ENCODE results near the gene INIP.

DNA sequence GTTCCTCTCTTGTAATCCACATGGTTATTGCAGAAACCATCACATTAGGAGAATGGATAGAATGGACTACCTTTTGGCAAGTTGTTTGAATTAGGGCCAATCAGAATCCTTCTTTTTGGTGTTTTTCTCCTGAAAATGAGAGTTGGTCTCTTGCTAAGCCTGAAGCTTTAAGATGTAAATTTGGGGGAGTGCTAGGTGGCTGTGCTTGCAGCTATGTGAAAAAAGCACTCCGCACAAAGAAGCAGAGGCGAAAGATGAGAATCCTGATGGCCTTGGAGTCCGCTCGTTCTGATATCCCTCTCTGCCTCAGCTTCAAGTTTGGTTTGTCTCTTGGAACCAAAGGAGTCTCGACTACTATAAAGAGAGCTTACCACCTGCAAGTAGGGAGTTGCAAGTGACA is 63.6 kb downstream of the INIP start:
- TF ChIP-seq EZH2phosphoT487 (IDR thresholded peaks at IDR 0.05; ENCODE audit: unreplicated experiment) (no peak), ZNF331 (CRISPR knock-in tag; IDR thresholded peaks at IDR 0.05; ENCODE audit: low read depth) (no peak), JUNB (IDR thresholded peaks at IDR 0.05; ENCODE audit: unreplicated experiment) (no peak), EZH2 (IDR thresholded peaks at IDR 0.05; ENCODE audit: low read depth, unreplicated experiment) (no peak), POLR2AphosphoS5 (IDR thresholded peaks at IDR 0.05; ENCODE audit: low read depth) (no peak), NANOG (IDR thresholded peaks at IDR 0.05; ENCODE audit: borderline replicate concordance) (no peak; the same call in 1 of the 2 replicates), CREB1 (CRISPR knock-in tag; IDR thresholded peaks at IDR 0.05; ENCODE audit: low read depth) (no peak), ZNF114 (CRISPR knock-in tag; IDR thresholded peaks at IDR 0.05) (no peak), STAT1 (IDR thresholded peaks at IDR 0.05; ENCODE audit: unreplicated experiment) (no peak)
- TF ChIP-seq, protein P1, sequence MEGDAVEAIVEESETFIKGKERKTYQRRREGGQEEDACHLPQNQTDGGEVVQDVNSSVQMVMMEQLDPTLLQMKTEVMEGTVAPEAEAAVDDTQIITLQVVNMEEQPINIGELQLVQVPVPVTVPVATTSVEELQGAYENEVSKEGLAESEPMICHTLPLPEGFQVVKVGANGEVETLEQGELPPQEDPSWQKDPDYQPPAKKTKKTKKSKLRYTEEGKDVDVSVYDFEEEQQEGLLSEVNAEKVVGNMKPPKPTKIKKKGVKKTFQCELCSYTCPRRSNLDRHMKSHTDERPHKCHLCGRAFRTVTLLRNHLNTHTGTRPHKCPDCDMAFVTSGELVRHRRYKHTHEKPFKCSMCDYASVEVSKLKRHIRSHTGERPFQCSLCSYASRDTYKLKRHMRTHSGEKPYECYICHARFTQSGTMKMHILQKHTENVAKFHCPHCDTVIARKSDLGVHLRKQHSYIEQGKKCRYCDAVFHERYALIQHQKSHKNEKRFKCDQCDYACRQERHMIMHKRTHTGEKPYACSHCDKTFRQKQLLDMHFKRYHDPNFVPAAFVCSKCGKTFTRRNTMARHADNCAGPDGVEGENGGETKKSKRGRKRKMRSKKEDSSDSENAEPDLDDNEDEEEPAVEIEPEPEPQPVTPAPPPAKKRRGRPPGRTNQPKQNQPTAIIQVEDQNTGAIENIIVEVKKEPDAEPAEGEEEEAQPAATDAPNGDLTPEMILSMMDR (conservative IDR thresholded peaks at IDR 0.05; ENCODE audit: low read depth in 2 of 2), result no peak
- TF ChIP-seq, protein P2, sequence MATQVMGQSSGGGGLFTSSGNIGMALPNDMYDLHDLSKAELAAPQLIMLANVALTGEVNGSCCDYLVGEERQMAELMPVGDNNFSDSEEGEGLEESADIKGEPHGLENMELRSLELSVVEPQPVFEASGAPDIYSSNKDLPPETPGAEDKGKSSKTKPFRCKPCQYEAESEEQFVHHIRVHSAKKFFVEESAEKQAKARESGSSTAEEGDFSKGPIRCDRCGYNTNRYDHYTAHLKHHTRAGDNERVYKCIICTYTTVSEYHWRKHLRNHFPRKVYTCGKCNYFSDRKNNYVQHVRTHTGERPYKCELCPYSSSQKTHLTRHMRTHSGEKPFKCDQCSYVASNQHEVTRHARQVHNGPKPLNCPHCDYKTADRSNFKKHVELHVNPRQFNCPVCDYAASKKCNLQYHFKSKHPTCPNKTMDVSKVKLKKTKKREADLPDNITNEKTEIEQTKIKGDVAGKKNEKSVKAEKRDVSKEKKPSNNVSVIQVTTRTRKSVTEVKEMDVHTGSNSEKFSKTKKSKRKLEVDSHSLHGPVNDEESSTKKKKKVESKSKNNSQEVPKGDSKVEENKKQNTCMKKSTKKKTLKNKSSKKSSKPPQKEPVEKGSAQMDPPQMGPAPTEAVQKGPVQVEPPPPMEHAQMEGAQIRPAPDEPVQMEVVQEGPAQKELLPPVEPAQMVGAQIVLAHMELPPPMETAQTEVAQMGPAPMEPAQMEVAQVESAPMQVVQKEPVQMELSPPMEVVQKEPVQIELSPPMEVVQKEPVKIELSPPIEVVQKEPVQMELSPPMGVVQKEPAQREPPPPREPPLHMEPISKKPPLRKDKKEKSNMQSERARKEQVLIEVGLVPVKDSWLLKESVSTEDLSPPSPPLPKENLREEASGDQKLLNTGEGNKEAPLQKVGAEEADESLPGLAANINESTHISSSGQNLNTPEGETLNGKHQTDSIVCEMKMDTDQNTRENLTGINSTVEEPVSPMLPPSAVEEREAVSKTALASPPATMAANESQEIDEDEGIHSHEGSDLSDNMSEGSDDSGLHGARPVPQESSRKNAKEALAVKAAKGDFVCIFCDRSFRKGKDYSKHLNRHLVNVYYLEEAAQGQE (IDR thresholded peaks at IDR 0.05; ENCODE audit: unreplicated experiment), result no peak
- TF ChIP-seq, protein P3, sequence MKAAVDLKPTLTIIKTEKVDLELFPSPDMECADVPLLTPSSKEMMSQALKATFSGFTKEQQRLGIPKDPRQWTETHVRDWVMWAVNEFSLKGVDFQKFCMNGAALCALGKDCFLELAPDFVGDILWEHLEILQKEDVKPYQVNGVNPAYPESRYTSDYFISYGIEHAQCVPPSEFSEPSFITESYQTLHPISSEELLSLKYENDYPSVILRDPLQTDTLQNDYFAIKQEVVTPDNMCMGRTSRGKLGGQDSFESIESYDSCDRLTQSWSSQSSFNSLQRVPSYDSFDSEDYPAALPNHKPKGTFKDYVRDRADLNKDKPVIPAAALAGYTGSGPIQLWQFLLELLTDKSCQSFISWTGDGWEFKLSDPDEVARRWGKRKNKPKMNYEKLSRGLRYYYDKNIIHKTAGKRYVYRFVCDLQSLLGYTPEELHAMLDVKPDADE (IDR thresholded peaks at IDR 0.05), result no peak
- TF ChIP-seq, protein P4, sequence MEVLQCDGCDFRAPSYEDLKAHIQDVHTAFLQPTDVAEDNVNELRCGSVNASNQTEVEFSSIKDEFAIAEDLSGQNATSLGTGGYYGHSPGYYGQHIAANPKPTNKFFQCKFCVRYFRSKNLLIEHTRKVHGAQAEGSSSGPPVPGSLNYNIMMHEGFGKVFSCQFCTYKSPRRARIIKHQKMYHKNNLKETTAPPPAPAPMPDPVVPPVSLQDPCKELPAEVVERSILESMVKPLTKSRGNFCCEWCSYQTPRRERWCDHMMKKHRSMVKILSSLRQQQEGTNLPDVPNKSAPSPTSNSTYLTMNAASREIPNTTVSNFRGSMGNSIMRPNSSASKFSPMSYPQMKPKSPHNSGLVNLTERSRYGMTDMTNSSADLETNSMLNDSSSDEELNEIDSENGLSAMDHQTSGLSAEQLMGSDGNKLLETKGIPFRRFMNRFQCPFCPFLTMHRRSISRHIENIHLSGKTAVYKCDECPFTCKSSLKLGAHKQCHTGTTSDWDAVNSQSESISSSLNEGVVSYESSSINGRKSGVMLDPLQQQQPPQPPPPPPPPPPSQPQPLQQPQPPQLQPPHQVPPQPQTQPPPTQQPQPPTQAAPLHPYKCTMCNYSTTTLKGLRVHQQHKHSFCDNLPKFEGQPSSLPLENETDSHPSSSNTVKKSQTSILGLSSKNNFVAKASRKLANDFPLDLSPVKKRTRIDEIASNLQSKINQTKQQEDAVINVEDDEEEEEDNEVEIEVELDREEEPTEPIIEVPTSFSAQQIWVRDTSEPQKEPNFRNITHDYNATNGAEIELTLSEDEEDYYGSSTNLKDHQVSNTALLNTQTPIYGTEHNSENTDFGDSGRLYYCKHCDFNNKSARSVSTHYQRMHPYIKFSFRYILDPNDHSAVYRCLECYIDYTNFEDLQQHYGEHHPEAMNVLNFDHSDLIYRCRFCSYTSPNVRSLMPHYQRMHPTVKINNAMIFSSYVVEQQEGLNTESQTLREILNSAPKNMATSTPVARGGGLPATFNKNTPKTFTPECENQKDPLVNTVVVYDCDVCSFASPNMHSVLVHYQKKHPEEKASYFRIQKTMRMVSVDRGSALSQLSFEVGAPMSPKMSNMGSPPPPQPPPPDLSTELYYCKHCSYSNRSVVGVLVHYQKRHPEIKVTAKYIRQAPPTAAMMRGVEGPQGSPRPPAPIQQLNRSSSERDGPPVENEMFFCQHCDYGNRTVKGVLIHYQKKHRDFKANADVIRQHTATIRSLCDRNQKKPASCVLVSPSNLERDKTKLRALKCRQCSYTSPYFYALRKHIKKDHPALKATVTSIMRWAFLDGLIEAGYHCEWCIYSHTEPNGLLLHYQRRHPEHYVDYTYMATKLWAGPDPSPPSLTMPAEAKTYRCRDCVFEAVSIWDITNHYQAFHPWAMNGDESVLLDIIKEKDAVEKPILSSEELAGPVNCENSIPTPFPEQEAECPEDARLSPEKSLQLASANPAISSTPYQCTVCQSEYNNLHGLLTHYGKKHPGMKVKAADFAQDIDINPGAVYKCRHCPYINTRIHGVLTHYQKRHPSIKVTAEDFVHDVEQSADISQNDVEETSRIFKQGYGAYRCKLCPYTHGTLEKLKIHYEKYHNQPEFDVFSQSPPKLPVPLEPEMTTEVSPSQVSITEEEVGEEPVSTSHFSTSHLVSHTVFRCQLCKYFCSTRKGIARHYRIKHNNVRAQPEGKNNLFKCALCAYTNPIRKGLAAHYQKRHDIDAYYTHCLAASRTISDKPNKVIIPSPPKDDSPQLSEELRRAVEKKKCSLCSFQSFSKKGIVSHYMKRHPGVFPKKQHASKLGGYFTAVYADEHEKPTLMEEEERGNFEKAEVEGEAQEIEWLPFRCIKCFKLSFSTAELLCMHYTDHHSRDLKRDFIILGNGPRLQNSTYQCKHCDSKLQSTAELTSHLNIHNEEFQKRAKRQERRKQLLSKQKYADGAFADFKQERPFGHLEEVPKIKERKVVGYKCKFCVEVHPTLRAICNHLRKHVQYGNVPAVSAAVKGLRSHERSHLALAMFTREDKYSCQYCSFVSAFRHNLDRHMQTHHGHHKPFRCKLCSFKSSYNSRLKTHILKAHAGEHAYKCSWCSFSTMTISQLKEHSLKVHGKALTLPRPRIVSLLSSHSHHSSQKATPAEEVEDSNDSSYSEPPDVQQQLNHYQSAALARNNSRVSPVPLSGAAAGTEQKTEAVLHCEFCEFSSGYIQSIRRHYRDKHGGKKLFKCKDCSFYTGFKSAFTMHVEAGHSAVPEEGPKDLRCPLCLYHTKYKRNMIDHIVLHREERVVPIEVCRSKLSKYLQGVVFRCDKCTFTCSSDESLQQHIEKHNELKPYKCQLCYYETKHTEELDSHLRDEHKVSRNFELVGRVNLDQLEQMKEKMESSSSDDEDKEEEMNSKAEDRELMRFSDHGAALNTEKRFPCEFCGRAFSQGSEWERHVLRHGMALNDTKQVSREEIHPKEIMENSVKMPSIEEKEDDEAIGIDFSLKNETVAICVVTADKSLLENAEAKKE (CRISPR knock-in tag; IDR thresholded peaks at IDR 0.05), result no peak

All from GM23338 (cell line).